C4-2B (cell line): ENCODE measurements around the gene REXO1.

ENCODE experiments used
- CTCF ChIP-seq: fragments of 450-650 bp; conservative IDR thresholded peaks from 2 replicates; pipeline ENCODE4 v1.5.1; 2017; ENCODE audit warnings: mild to moderate bottlenecking
- ZFX ChIP-seq: fragments of 450-650 bp; IDR thresholded peaks from 2 replicates; pipeline ENCODE4 v1.6.1; 2017

- TF ChIP-seq CTCF, result peak; percentile 85
- no peak for TF ChIP-seq ZFX
Measured at GRCh38 chr19:1812426-1813191, 35.7 kb downstream of the REXO1 start.
